ENCODE measurements around the gene CUEDC1. TPM values are rescaled to one million over a fixed set of nuclear protein-coding genes. Genes with fewer than 3 reads are reported as not detected.
A peak's percentile ranks its signal among the peaks of the same experiment; 100 is the strongest.

CUEDC1 gene
- total and polyA plus RNA-seq, 9 donors, result 6.7 to 30.2 (median 21.5) TPM

DNA sequence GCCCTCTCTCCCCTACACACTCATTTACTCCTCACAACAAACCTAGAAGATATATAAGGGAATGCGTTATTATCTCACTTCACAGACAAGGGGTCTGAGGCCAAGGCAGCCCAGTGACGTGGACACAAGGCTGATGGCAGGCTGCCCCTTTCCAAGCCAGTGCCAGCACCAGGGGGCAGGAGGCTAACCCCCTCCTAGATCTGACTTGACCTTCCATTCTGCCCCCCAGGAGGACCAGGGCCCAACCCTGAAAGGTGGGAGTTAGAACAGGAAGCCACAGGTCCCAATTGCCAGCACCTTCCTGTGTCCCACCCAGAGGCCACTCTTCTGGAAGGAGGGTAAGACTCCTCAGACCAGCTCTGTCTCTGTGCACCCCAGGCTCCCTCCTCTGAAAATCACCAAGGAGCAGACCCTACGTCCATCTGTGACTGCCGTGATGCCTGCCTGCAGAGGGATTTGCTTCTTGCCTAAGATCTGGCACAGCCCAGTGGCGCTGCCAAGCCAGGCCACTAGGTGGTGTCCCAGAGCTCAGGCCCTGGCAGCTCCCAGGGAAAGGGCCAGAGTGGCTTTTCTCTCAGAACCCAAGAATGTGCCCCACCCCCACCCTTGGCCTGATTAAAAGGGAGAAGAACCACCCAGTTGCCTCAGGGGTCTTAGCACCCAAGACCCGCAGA, 62.9 kb downstream of the CUEDC1 start:
- H3K4me1 ChIP-seq (ENCODE audit: insufficient read depth), result peaks cover 50% of the 10 kb centered on the region
- no peaks in the 10 kb centered on the region for H3K27me3 ChIP-seq
- H3K27ac ChIP-seq, result peak overlapping the region; percentile 35 to 73
- TF ChIP-seq POLR2A (IDR thresholded peaks at IDR 0.05) (no peak), EP300 (IDR thresholded peaks at IDR 0.05) (no peak)
- TF ChIP-seq, protein P1, sequence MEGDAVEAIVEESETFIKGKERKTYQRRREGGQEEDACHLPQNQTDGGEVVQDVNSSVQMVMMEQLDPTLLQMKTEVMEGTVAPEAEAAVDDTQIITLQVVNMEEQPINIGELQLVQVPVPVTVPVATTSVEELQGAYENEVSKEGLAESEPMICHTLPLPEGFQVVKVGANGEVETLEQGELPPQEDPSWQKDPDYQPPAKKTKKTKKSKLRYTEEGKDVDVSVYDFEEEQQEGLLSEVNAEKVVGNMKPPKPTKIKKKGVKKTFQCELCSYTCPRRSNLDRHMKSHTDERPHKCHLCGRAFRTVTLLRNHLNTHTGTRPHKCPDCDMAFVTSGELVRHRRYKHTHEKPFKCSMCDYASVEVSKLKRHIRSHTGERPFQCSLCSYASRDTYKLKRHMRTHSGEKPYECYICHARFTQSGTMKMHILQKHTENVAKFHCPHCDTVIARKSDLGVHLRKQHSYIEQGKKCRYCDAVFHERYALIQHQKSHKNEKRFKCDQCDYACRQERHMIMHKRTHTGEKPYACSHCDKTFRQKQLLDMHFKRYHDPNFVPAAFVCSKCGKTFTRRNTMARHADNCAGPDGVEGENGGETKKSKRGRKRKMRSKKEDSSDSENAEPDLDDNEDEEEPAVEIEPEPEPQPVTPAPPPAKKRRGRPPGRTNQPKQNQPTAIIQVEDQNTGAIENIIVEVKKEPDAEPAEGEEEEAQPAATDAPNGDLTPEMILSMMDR (IDR thresholded peaks at IDR 0.05), result peak; percentile 59 to 84 (median 82)
- 33 to 40% (median 39%) methylated on average over 6 of the region's 6 CpGs for WGBS, 3 donors
- H3K36me3 ChIP-seq, result no peaks in the 10 kb centered on the region
- H3K9me3 ChIP-seq, result no peaks in the 10 kb centered on the region
- intact Hi-C loops (cut with DNase I), result loop anchor here in 3 of 4 donors (5.0 to 10.0 kb wide), 3 partner anchors 63 to 715 kb away; partner anchors contain the start of genes CUEDC1 (in 1 of the 3) and VEZF1 (in 1 of the 3)
- H3K4me3 ChIP-seq, result no peak overlapping the region
- peak; percentile 72 to 90 (median 86) for DNase-seq

DNA sequence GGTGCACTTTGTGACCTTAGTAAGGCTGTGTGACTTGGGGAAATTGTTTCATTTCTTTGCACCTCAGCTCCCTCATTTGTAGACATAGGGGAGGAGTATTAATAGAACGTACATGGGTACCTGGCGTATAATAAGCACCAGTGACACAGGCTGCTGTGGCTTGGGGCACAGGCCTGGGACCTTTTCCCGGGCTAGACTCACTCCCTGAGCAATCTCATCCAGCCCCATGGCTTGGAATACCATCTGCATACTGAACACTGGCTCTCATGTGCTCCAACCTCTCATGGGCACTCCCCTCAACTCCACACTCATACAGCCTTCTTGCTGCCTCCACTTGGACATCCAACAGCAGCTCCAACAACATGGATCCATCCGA, 64.4 kb downstream of the CUEDC1 start:
- DNase-seq, result no peak
- 59 to 67% (median 62%) methylated on average over 4 of the region's 4 CpGs for WGBS, 3 donors
- H3K4me3 ChIP-seq, result no peak overlapping the region
- H3K27me3 ChIP-seq, result no peaks in the 10 kb centered on the region
- H3K36me3 ChIP-seq, result no peaks in the 10 kb centered on the region
- intact Hi-C loops (cut with DNase I), result loop anchor here in 3 of 4 donors (5.0 to 10.0 kb wide), 3 partner anchors 64 to 714 kb away; partner anchors contain the start of genes CUEDC1 (in 1 of the 3) and VEZF1 (in 1 of the 3)
- no peaks in the 10 kb centered on the region for H3K9me3 ChIP-seq
- H3K4me1 ChIP-seq (ENCODE audit: insufficient read depth), result peaks cover 49% of the 10 kb centered on the region
- TF ChIP-seq POLR2A (IDR thresholded peaks at IDR 0.05), result no peak
- TF ChIP-seq, protein P1 (IDR thresholded peaks at IDR 0.05), result no peak
- TF ChIP-seq EP300 (IDR thresholded peaks at IDR 0.05), result no peak
- peak overlapping the region in 1 of 2 donors; percentile 73 for H3K27ac ChIP-seq

DNA sequence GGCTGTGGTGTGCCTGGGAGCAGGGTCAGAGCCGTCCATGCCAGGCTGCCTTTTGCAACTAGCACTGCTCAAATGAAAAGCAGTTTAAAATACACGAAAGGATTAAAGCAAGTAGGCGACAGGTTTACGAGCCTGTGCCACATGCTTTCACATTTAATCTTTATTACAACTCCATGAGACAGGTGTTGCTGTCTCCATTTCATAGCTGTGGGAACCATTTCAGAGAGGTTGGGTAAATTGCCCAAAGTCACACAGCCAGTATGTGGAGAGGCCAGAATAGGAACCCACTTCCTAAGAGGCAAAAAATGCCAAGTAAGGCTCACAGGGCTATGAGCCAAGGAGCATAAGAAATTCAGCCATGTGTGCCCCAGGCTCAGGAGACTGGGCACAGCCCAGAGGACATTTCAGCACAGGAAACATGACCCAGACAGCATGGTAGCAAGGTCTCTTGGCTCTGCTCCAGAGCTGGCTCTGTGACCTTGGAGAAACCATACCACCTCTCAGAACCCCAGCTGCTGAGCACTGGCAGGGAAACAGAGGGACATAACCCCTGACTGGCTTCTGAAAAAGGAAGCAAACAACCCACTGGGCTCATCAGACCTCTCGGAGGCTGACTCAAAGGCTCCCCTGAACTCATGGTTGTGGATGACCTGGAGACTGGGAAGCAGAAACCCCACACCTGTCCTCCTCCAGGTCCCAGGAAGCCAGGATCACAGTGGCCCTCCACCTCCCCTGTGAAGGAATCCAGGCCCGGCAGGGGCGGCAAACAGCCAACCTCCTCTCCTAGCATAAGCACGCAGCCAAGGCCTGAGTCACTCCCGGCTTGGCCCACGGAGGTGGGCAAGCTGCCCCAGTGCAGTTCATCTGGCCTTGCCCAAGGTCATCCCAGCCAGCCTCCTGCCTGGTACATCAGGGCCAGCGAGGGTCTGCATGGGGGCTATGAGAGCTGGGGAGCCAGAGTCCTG, 65.0 kb downstream of the CUEDC1 start:
- intact Hi-C loops (cut with DNase I), result loop anchor here in 3 of 4 donors (5.0 to 10.0 kb wide), 4 partner anchors 45 to 713 kb away; partner anchors contain the start of genes CUEDC1 (in 1 of the 3) and VEZF1 (in 1 of the 3)
- no peak overlapping the region for H3K4me3 ChIP-seq
- H3K4me1 ChIP-seq (ENCODE audit: insufficient read depth), result peaks cover 42% of the 10 kb centered on the region

More for the DNA sequence above, 65.0 kb downstream of the CUEDC1 start:
- Histone ChIP-seq H3K9me3 (no peaks in the 10 kb centered on the region), H3K27ac (peak overlapping the region; percentile 25 to 73), H3K27me3 (no peaks in the 10 kb centered on the region), H3K36me3 (no peaks in the 10 kb centered on the region)
- DNase-seq, result peak; percentile 82 to 98 (median 94)
- TF ChIP-seq POLR2A (IDR thresholded peaks at IDR 0.05), result no peak
- TF ChIP-seq, protein P1 (IDR thresholded peaks at IDR 0.05), result peak in 1 of 3 donors; percentile 18
- WGBS, 3 donors, result 32 to 33% (median 33%) methylated on average over 11 of the region's 11 CpGs

Data from ovary (tissue), 9 donors.